K562 (cell line): Measurements from ENCODE around the gene EPHB1.

Experiments
- E2F5 ChIP-seq: sonication (generic); formaldehyde crosslinking; IDR thresholded peaks from 2 replicates; pipeline ENCODE4 v1.8.0; 2022; ENCODE audit warnings: mild to moderate bottlenecking, missing genetic modification reagents
- POLR2AphosphoS5 ChIP-seq: IDR thresholded peaks from 2 replicates; pipeline ENCODE4 v1.6.1; 2011; ENCODE audit warnings: mild to moderate bottlenecking, low read depth, low read length, moderate library complexity; ENCODE audit not compliant: control insufficient read depth, insufficient read depth
- RBM25 ChIP-seq: fragments of 200-400 bp; formaldehyde crosslinking; IDR thresholded peaks from 2 replicates; pipeline ENCODE4 v1.6.1; 2018; ENCODE audit warnings: low read length, low read depth, moderate library complexity; ENCODE audit not compliant: severe bottlenecking
- RERE ChIP-seq: sonication (generic); formaldehyde crosslinking; IDR thresholded peaks from 2 replicates; pipeline ENCODE4 v1.8.0; 2023; ENCODE audit warnings: missing genetic modification reagents, mild to moderate bottlenecking, borderline replicate concordance
- SFPQ ChIP-seq: fragments of 200-400 bp; formaldehyde crosslinking; IDR thresholded peaks from 2 replicates; pipeline ENCODE4 v1.6.1; 2017; ENCODE audit warnings: mild to moderate bottlenecking, low read depth, low read length, moderate library complexity
- SMC3 ChIP-seq: conservative IDR thresholded peaks from 2 replicates; pipeline ENCODE4 v1.6.1; 2011; ENCODE audit warnings: low read depth, low read length, improper control_type of control experiment; ENCODE audit not compliant: insufficient read depth
- TBP ChIP-seq: optimal IDR thresholded peaks from 2 replicates; pipeline ENCODE3; 2011; ENCODE audit warnings: low read depth, low read length, improper control_type of control experiment
- USF2 ChIP-seq: sonication (generic); formaldehyde crosslinking; IDR thresholded peaks from 2 replicates; pipeline ENCODE4 v1.5.0; 2020; ENCODE audit warnings: missing genetic modification reagents
- ZFP36 ChIP-seq: fragments of 150-350 bp; IDR thresholded peaks from 2 replicates; pipeline ENCODE4 v1.6.1; 2018; ENCODE audit warnings: low read length, low read depth; ENCODE audit not compliant: partially characterized antibody
- ZNF232 ChIP-seq: sonication (generic); formaldehyde crosslinking; IDR thresholded peaks from 2 replicates; pipeline ENCODE4 v1.8.0; 2022; ENCODE audit warnings: mild to moderate bottlenecking, missing genetic modification reagents
- ZNF263 ChIP-seq: sonication (generic); formaldehyde crosslinking; IDR thresholded peaks from 2 replicates; pipeline ENCODE4 v1.8.0; 2022; ENCODE audit warnings: mild to moderate bottlenecking, missing genetic modification reagents, borderline replicate concordance

GRCh38 chr3:134775831-134776230 is 19.2 kb upstream of the EPHB1 start:
- TF ChIP-seq POLR2AphosphoS5 (no peak), ZNF263 (no peak), TBP (no peak), SFPQ (no peak), USF2 (CRISPR knock-in tag) (no peak), RBM25 (no peak), SMC3 (no peak), RERE (CRISPR knock-in tag) (no peak), E2F5 (no peak), ZNF232 (CRISPR knock-in tag) (no peak), ZFP36 (no peak)
